ENCODE results near the gene ADAM11. TPM values are rescaled to one million over a fixed set of nuclear protein-coding genes. Genes with fewer than 3 reads are reported as not detected.

The ADAM11 gene
- total and polyA plus RNA-seq, 2 of the 4 experiments (the other 2 are of a cell fraction) = 0.36 to 0.53 TPM

- Histone ChIP-seq H3K9me1 (ENCODE audit: insufficient read depth, low read length) (no peaks in the 10 kb centered on the region), H3K23ac (ENCODE audit: low read depth, low read length) (no peak overlapping the region), H4K20me1 (ENCODE audit: insufficient read depth, low read length) (no peaks in the 10 kb centered on the region; the same call in 1 of the 2 replicates), H3K4me1 (ENCODE audit: control insufficient read depth, insufficient read depth, low read length) (peaks cover 3% of the 10 kb centered on the region; the same call in 1 of the 2 replicates), H3K4me2 (ENCODE audit: low read depth, low read length) (no peak overlapping the region), H3K27ac (ENCODE audit: insufficient read depth, low read length) (no peak overlapping the region), H3K56ac (ENCODE audit: extremely low read depth, insufficient read depth, low read length) (no peak overlapping the region), H4K8ac (ENCODE audit: low read depth in 2 of 2, low read length in 2 of 2) (no peak overlapping the region), H2AK5ac (ENCODE audit: low read depth, low read length) (peak overlapping the region; percentile 18; the same call in 1 of the 2 replicates), H3K9me3 (ENCODE audit: control insufficient read depth, insufficient read depth, low read length) (no peaks in the 10 kb centered on the region), H2AFZ (replicated peaks; ENCODE audit: low read length, poor library complexity) (no peak overlapping the region), H2AK9ac (replicated peaks; ENCODE audit: low read depth, low read length, poor library complexity) (peak overlapping the region; percentile 76), H3K36me3 (ENCODE audit: control insufficient read depth, insufficient read depth, low read length) (no peaks in the 10 kb centered on the region), H2BK20ac (ENCODE audit: low read depth, low read length) (no peak overlapping the region), H3K18ac (ENCODE audit: low read depth, low read length) (no peak overlapping the region), H2BK15ac (ENCODE audit: low read depth, low read length) (no peak overlapping the region), H4K91ac (ENCODE audit: insufficient read depth, low read depth, low read length) (no peak overlapping the region), H3K79me1 (ENCODE audit: low read depth in 1 of 2, low read length in 2 of 2) (no peaks in the 10 kb centered on the region), H3K9ac (ENCODE audit: low read depth, low read length) (no peak overlapping the region), H2BK5ac (ENCODE audit: low read depth, low read length, poor library complexity, severe bottlenecking) (no peak overlapping the region), H3K4me3 (ENCODE audit: insufficient read depth, low read depth, low read length) (no peak overlapping the region), H4K5ac (ENCODE audit: low read depth, low read length) (no peak overlapping the region), H2BK120ac (ENCODE audit: low read depth, low read length) (no peak overlapping the region), H3K4ac (ENCODE audit: low read depth, low read length) (no peak overlapping the region), H3K27me3 (ENCODE audit: control insufficient read depth, insufficient read depth, low read length) (peaks cover 8% of the 10 kb centered on the region), H3K14ac (replicated peaks; ENCODE audit: low read depth, low read length) (no peak overlapping the region)
- CTCF ChIA-PET = interaction anchor here (0.8 to 3.2 kb wide), 4 partner anchors 85 to 101 kb away, joined by 4 to 25 read pairs (median 11); no protein-coding TSS in a partner anchor
- no peak for TF ChIP-seq BHLHE40 (IDR thresholded peaks at IDR 0.05; ENCODE audit: low read depth, low read length)
- no peak for TF ChIP-seq MXI1 (IDR thresholded peaks at IDR 0.05; ENCODE audit: borderline replicate concordance, low read depth, low read length)
- ATAC-seq (ENCODE audit: low read depth) (no peak), DNase-seq (no peak)
- BruUV-seq (replicated peaks) = no TSS peak
- POLR2A ChIA-PET (ENCODE audit: unreplicated experiment) = no interaction called here
- dilution Hi-C loops (cut with HindIII; ENCODE audit: low sequenced_read_pairs, unreplicated experiment) = no loop called here
- 91% methylated on average over 8 of the region's 20 CpGs; no CpG with 5 or more reads in 1 of the 2 experiments for WGBS, 2 experiments (ENCODE audit: extremely low coverage in 2 of 2, insufficient read length in 1 of 2)
- intact Hi-C loops (cut with micrococcal nuclease) = loop anchor here (2.0 kb wide), 1 partner anchor 355 kb away; the partner anchor contains the start of gene PLCD3
- in situ Hi-C loops (cut with MboI; ENCODE audit: low sequenced_read_pairs) = no loop called here
Observed at GRCh38 chr17:44777394-44778348, 18.9 kb downstream of the ADAM11 start.

Measured in IMR-90 (cell line).